T follicular helper cell (primary cell): ENCODE results near the gene MLPH.
A peak's percentile ranks its signal among the peaks of the same experiment; 100 is the strongest.
"Not testable (repeated sequence)": the region's sequence is repeated elsewhere in the genome, so short reads cannot be mapped to it uniquely, and the experiment has no call there.

Source experiments
- DNase-seq: peaks from one replicate; pipeline ENCODE4 v3.0.0-alpha.2; 2020; ENCODE audit warnings: low read depth

MLPH gene

GRCh38 chr2:237457388-237457941 lies 29.6 kb upstream of the MLPH start:
- no peak for DNase-seq

GRCh38 chr2:237458519-237458918 lies 28.5 kb upstream of the MLPH start:
- DNase-seq: no peak

DNA sequence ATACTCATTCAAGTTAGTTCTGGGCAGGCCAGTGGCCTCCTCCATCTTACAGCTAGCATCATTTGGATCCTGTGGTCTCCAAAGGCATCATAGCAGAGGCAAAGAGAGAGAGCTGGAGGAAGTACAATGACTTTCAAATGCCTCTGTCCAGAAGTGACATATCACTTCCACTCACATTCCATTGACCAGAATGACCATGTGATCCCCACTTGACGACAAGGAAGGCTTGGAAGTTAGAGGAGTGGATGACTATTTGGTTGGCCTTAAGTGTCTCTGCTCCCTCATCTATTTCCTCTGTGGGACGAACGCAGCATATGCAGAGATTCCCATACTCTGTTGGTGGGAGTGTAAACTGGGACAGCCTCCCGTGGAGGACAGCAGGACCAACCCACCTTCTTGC lies 27.8 kb upstream of the MLPH start:
- no peak for DNase-seq

GRCh38 chr2:237459741-237460174 lies 27.3 kb upstream of the MLPH start:
- DNase-seq: no peak

DNA sequence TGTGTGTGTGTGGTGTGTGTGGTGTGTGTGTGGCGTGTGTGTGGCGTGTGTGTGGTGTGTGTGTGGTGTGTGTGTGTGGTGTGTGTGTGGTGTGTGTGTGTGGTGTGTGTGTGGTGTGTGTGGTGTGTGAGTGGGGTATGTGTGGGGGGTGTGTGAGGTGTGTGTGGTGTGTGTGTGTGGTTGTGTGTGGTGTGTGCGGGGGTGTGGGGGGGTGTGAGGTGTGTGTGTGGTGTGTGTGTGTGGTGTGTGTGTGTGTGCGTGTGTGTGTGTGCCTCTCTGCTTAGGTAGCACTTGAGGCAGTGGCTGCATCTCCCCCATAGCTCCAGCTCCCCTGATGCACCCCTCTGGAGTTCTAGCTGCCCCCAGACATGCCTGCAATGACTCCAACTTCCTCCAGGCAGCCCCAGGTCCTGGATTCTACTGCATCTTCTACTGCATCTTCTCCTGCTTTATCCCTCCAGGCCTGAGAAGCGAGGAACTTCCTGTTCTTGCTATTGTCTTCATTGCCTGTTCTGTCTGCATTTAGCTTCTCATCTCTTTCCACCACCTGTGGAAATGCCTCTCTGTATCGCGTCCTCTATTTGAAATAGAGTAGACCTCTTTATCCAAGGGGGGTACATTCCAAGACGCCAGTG lies 22.2 kb upstream of the MLPH start:
- no peak for DNase-seq

DNA sequence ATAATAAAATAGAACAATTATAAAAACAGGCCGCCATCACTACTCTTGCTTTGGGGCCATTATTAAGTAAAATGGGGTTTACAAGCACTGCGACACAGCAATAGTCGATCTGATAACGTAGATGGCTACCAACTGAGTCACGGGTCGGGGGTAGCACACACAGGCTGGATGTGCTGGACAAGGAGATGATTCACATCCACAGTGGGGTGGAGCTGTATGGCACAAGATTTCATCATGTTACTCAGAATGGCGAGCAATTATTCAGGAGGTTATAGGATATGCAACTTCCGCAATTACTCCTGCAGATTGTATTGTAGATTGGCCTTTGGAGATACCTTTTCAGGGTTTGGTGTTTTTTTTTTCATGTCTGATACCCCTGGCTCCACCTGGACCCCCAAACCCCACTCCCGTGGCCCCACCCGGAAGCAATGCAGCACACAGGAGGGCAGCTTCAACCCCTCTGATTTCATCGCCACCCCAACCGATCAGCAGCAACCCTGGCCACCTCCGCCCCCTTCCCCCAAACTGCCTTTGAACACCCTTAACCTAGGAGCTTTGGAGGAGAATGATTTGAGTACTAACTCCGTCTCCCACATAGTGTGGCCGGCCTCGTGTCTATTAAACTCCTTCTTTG lies 21.4 kb upstream of the MLPH start:
- no peak for DNase-seq

- no peak for DNase-seq
These were observed 20.8 kb upstream of the MLPH start for GRCh38 chr2:237466211-237466610.

GRCh38 chr2:237467447-237468179 lies 19.4 kb upstream of the MLPH start:
- no peak for DNase-seq

- DNase-seq: not testable (repeated sequence)
These were observed 17.6 kb upstream of the MLPH start for GRCh38 chr2:237469410-237469809.

- no peak for DNase-seq
These were observed 17.2 kb upstream of the MLPH start for GRCh38 chr2:237469849-237470248.

DNA sequence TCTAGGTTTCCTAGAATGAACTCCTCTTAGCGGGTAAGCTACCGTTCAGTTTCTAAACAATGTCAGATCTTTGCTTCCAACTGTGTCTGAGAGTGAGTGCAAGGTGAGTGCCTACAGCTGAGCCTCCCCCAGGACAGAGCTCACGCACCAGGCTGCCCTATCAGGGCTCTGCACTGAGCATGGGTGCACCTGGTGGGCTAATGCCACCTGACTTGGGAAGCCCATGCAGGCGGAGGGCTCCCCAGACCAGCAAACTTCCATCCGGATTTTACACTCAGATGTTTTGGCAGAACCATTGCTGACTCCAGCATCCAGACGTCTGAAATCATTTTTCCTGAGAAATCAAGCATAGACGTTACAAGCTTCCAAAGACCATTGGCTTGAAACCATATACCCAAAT lies 16.1 kb upstream of the MLPH start:
- no peak for DNase-seq

- no peak for DNase-seq
These were observed 15.4 kb upstream of the MLPH start for GRCh38 chr2:237471438-237472186.

GRCh38 chr2:237472187-237472712 lies 14.8 kb upstream of the MLPH start:
- DNase-seq: no peak

DNA sequence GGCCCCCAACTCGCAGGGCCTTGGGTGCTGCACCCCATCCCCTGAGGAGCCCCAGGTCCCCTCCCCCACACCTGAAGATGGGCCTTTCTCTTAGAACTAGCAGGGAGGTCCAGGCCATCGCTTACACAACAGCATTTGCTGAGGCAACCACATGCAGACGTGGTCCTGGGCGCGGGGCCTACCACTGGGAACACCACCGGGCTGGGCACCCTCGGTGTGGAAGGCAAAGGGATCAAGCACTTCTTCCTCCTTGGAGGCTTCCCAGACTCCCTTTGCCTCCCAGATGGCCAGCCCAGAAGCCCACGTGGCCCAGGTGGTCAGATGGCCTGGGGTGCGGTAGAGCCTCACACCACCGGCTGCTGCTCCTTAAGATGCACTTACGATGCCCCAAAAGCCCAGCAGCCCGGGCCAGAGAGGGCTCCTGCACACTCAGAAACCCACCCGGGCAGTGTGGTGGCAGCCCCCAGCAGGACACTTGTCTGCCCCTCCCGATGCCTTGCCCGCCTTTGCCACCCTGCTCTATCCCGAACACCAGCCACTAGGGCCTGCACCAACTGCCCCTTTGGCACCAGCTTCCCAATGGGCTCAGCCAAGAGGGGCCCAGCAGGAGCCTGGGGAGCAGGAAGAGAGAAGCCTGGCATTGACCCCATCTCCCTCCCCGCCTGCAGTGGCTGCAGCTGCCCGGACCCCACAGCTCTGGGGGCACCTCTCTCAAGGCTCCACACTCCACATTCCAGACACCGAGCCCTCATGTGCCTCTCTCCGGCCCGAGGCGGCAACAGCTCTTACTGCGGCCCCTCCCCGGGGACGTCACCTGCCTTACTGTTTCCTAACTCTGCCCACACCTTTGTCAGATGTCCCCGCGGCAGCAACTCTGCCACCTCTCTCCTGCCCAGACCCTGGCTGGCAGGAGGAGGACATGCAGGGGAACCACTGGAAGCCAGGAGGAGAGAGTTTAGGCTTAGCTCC lies 13.9 kb upstream of the MLPH start:
- no peak for DNase-seq

GRCh38 chr2:237473878-237474441 lies 13.1 kb upstream of the MLPH start:
- DNase-seq: no peak

DNA sequence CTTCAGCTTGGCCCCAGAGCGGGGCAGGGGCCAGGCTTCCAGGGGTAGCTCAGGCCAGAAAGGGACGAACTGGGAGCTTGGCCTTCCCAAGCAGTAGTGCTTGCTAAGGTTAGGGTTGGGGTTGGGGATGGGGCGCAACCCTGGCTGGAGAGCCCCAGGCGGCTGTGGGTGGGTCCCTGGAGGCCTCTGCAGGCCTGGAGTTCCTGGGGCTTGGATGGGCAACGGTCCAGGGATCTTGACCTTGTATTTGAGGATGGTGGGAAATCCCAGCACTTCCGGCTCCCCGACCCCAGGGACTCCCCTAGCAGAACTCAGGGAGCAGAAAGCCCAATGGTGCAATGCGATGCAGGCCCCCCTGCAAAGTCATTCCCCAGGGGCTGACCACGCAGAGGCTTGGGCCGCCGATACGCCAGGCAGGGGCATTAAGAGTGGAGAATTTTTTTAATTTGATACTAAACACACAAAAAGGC lies 12.6 kb upstream of the MLPH start:
- no peak for DNase-seq

- DNase-seq: peak; percentile 46
These were observed 11.9 kb upstream of the MLPH start for GRCh38 chr2:237474931-237475703.

DNA sequence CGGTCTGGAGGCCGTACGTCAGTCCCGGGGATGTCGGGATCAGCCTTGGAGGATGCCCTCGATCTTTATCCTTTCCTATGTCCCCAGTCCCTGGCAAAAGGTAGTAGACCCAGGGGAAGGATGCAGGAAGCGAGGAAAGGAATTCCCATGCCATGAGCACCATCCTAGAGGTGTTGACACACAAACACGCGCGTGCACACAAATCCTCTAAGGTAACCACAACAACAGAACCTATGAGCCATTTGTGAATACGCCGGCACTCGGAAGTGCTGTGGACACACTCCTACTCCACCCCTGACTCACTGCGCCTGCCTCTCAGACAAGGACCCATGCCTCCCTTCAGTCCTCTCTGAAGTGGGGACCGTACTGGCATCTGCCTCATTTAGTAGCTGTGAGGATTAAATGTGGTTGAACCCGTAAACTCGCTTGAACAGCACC lies 11.3 kb upstream of the MLPH start:
- no peak for DNase-seq

GRCh38 chr2:237478095-237478494 lies 9.0 kb upstream of the MLPH start:
- no peak for DNase-seq
